ENCODE measurements around the gene ZNF587B.
"Not testable (repeated sequence)": the region's sequence is repeated elsewhere in the genome, so short reads cannot be mapped to it uniquely, and the experiment has no call there.

Gene ZNF587B

DNA sequence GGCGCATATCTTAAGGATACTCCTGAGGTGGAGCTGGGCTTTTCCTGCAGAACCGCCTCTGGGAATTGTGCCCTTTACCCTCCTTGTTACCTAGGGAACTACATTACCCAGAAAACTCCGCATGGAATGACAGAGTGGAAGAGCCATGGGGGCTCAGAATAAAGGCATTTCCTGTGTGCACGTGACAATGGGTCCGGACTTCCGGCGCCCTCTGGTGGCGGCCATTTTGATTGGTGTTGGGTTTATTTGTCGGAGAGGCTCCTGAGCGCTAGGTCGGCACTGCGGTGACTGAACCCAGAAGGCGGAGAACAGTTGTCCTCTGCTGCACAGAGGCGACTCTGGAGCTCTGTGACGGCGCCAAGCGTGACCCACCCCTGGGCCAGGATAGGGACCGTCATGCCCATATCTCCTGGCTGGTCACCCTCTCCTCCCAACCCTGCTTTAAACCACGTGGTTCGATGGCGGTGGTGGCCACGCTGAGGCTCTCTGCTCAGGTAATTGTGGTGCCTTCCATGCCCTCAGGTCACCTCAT is at the start of gene ZNF587B:
TSS of gene ZNF587B (plus strand) at position 229 of the 532 bp plus-strand sequence. CDS start at position 459, 230 bp downstream.
- DNase-seq = no peak

- no peak for DNase-seq
Observed at GRCh38 chr19:57786286-57786685, 43.8 kb upstream of the ZNF587B start.

DNA sequence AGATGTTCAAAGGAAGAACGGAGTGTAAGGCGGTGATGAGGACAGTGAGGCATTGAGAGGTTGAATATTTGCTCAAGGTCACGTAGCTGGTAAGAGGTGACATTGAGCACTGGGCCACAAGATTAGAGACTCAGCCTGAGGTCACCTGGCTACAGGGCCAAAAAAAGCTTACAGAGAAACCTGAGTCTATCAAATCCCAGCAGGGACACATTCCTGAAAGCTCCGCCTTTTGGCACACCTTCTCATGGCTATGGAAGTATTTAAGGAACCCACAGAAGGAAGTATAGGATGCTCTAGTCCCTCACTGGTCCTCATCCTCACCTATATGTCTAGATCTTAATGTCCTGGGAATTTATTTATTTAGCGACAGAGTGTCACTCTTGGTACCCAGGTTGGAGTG is 43.2 kb upstream of the ZNF587B start:
- DNase-seq = no peak

- no peak for DNase-seq
Observed at GRCh38 chr19:57788114-57788692, 41.9 kb upstream of the ZNF587B start.

GRCh38 chr19:57789288-57789687 is 40.8 kb upstream of the ZNF587B start:
- DNase-seq = no peak

DNA sequence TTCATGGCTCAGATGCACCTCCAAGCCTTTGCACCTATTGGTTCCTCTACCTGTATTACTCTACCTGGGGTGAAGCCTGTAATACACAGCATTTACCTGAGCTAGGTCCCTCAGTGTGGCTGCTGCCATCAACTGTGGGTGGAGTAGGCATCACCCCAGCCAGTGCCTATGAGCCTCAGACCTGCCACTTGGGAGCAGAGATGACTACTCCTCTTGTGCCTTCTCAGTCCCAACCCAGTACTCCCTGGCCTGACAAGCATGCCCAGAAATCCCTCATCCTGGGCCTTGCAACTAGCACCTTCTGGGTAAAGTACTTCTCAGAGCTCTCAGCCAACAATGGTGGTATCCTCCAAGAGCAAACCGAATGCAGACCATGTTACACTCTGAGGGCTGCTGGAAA is 33.5 kb upstream of the ZNF587B start:
- DNase-seq = not testable (repeated sequence)

- no peak for DNase-seq
Observed at GRCh38 chr19:57800696-57801095, 29.4 kb upstream of the ZNF587B start.

DNA sequence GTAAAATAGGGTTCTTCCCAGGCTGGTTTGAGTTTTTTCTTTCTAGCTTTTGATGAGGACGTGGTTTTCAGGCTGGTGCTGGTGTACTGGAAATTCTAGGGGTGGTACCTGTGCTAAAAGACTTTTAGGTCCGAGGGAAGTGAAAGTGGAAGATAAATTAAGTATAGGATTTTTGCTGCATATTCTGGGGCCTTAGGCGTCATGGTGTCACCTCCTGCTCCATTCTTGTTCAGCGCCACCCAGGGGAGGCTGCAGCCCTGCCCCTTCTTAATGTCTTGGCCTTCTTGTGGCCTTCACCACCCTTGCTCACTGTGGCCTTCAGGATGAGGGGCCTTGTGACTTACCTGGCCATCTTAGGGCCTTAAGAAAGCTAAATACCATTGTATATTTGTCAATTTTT is 27.8 kb upstream of the ZNF587B start:
- DNase-seq = no peak

GRCh38 chr19:57803265-57803593 is 26.9 kb upstream of the ZNF587B start:
- peak; percentile 41 for DNase-seq

GRCh38 chr19:57803594-57804325 is 26.3 kb upstream of the ZNF587B start:
- DNase-seq = peak; percentile 31

DNA sequence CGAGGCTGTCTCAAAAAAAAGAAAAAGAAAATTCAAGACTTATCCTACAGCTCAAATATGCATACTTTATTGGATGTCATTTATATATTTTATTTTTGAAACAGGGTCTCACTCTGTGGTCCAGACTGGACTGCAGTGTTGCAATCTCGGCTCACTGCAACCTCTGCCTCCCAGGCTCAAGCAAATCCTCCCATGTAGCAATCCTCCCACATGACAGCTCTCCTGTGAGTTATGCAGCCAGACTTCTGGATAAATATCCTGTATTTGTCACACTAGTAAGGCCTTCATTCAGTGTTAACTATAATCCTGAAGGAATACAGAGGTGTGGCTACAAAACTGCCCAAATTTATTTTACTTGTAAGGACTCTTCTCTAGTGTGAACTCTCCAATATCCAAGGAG is 22.6 kb upstream of the ZNF587B start:
- DNase-seq = no peak

DNA sequence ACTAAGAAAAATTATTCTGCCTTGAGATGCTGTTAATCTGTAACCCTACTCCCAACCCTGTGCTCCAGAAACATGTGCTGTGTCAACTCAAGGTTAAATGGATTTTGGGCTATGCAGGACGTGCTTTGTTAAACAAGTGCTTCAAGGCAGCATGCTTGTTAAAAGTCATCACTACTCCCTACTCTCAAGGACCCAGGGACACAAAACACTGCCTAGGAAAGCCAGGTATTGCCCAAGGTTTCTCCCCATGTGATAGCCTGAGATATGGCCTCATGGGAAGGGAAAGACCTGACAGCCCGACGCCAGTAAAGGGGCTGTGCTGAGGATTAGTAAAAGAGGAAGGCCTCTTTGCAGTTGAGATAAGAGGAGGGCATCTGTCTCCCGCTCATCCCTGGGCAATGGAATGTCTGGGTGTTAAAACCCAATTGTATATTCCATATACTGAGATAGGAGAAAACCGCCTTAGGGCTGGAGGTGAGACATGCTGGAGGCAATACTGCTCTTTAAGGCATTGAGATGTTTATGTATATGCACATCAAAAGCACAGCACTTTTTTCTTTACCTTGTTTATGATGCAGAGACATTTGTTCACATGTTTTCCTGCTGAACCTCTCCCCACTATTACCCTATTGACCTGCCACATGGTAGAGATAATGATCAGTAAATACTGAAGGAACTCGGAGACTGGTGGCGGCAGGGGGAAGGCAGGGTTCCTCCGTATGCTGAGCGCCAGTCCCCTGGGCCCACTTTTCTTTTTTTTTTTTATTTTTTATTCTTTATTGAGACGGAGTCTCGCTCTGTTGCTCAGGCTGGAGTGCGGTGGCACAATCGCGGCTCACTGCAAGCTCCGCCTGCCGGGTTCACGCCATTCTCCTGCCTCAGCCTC is 19.4 kb upstream of the ZNF587B start:
- not testable (repeated sequence) for DNase-seq

DNA sequence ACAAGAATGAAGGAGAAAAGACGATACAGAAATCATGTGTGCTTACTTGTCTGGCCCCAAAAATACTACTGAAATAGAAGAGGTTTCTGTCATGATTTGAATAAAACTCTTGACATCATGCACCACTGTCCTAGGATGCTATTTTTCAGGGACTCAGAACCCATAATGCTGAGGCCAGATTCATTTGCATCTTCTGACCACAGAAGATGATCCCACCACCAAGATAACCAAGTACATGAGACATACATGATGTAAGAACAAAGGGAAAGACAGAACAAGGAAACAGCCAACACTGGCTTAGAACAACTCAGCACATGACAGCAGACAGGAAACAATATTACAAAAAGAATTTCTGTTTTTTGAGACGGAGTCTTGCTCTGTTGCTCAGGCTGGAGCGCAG is 17.9 kb upstream of the ZNF587B start:
- DNase-seq = peak; percentile 45

- not testable (repeated sequence) for DNase-seq
Observed at GRCh38 chr19:57812975-57813820, 16.9 kb upstream of the ZNF587B start.

DNA sequence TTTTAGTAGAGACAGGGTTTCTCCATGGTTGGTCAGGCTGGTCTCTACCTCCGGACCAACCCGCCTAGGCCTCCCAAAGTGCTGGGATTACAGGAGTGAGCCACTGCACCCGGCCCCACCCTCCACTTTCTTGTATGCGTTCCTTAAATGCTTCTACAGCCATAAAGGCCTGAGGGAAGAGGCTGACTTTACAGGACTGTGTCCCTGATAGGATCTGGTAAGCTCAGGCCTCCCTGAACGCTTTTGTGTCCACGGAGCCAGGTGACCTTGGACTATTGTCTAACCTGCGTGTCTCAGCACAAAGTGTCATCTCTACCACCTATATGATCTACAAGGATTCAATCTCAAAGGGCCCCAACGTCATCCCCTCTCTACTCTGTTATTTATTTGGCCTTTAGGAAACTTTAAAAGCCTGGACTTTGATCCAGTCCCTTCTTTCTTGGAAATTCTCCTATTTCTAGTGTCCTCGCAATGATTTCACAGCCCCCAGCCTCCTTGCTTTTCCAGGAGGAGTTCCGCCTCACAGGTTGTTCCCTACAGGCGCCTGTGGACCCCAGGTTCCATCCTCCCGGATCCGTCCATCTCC is 16.1 kb upstream of the ZNF587B start:
- no peak for DNase-seq

GRCh38 chr19:57814505-57815246 is 15.4 kb upstream of the ZNF587B start, which contains the start of gene ZNF552:
TSS of gene ZNF552 (minus strand) at chr19:57814913. CDS start at chr19:57814743, 170 bp downstream.
- peak; percentile 92 for DNase-seq

- no peak for DNase-seq
Observed at GRCh38 chr19:57815247-57816075, 14.6 kb upstream of the ZNF587B start.

GRCh38 chr19:57816652-57817051 is 13.4 kb upstream of the ZNF587B start:
- no peak for DNase-seq

- no peak for DNase-seq
Observed at GRCh38 chr19:57817976-57818375, 12.1 kb upstream of the ZNF587B start.

- DNase-seq = no peak
Observed at GRCh38 chr19:57818378-57818777, 11.7 kb upstream of the ZNF587B start.

All from suppressor macrophage treated with lipopolysaccharide for 4 hours (primary cell).